Measurements from ENCODE around the gene VPS37C. TPM values are rescaled to one million over a fixed set of nuclear protein-coding genes. Genes with fewer than 3 reads are reported as not detected.

Gene VPS37C
- total RNA-seq, 1 donor from 2014 or later, result 9.9 TPM

DNA sequence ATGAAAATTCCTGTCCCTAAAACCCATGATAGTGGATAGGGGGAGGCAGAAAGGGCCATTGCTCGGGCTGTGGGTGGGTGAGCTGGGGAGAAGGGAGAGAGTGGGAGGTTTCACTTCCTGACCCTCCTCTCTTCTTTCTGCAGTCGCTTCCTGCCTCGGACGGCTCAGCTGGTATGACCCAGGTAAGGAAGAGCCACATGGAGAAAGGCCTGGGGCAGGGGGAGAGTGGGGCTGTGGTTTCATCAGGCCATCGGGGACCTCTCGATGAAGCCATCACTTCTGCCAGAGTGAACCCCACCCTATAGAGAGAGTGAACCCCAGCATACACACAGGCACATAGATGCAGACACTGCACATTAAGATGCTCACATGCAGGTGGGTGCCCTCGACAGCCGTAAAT, 46.3 kb downstream of the VPS37C start:
- no peak overlapping the region for H3K27ac ChIP-seq
- TF ChIP-seq EZH2 (IDR thresholded peaks at IDR 0.05), result no peak
- TF ChIP-seq, protein P1, sequence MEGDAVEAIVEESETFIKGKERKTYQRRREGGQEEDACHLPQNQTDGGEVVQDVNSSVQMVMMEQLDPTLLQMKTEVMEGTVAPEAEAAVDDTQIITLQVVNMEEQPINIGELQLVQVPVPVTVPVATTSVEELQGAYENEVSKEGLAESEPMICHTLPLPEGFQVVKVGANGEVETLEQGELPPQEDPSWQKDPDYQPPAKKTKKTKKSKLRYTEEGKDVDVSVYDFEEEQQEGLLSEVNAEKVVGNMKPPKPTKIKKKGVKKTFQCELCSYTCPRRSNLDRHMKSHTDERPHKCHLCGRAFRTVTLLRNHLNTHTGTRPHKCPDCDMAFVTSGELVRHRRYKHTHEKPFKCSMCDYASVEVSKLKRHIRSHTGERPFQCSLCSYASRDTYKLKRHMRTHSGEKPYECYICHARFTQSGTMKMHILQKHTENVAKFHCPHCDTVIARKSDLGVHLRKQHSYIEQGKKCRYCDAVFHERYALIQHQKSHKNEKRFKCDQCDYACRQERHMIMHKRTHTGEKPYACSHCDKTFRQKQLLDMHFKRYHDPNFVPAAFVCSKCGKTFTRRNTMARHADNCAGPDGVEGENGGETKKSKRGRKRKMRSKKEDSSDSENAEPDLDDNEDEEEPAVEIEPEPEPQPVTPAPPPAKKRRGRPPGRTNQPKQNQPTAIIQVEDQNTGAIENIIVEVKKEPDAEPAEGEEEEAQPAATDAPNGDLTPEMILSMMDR (IDR thresholded peaks at IDR 0.05), result no peak
- TF ChIP-seq EZH2phosphoT487 (IDR thresholded peaks at IDR 0.05), result no peak
- H3K4me1 ChIP-seq, result no peaks in the 10 kb centered on the region
- H3K36me3 ChIP-seq, result no peaks in the 10 kb centered on the region
- H2AFZ ChIP-seq (replicated peaks), result no peak overlapping the region
- H3K4me3 Mint-ChIP-seq, result no peak overlapping the region
- no peaks in the 10 kb centered on the region for H3K27me3 ChIP-seq
- H3K9ac ChIP-seq, result no peak overlapping the region
- DNase-seq (ENCODE audit: low spot score), result no peak
- H3K27me3 Mint-ChIP-seq (ENCODE audit: insufficient read depth, low read depth), result peaks cover 9% of the 10 kb centered on the region
- H3K4me1 Mint-ChIP-seq, result peaks cover 5% of the 10 kb centered on the region
- H3K9me3 ChIP-seq (ENCODE audit: low read depth), result no peaks in the 10 kb centered on the region
- no peaks in the 10 kb centered on the region for H3K9me3 Mint-ChIP-seq
- no peaks in the 10 kb centered on the region for H3K36me3 Mint-ChIP-seq
- no peaks in the 10 kb centered on the region for H3F3A ChIP-seq (ENCODE audit: low read depth)
- no peaks in the 10 kb centered on the region for H3K79me2 ChIP-seq (ENCODE audit: low read depth)
- H4K20me1 ChIP-seq (ENCODE audit: low read depth), result no peaks in the 10 kb centered on the region
- no peak overlapping the region for H3K4me3 ChIP-seq
- H3K27ac Mint-ChIP-seq, result peak overlapping the region; percentile 10
- no peak overlapping the region for H3K4me2 ChIP-seq

DNA sequence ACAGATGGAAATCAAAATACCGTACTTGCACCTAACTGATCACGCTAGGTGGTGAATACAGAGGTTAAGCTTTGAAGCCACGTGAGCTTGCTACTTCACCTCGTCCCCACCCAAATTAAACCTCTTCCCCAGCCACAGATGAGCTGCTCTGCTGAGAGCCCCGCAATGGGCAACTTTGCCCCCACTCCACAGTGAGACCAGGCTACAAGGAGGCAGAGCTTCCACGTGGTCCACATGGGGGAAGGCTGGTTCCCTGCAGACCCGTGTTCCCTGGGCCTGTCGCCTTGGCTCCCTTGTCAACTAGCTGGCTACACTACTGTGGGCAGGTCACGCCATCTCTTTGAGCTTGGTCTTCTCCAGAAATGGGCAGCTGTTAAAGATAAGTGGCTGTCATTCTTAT, 48.0 kb downstream of the VPS37C start:
- Mint-ChIP-seq H3K36me3 (no peaks in the 10 kb centered on the region), H3K4me1 (peaks cover 2% of the 10 kb centered on the region)
- no peak for DNase-seq (ENCODE audit: low spot score)

DNA sequence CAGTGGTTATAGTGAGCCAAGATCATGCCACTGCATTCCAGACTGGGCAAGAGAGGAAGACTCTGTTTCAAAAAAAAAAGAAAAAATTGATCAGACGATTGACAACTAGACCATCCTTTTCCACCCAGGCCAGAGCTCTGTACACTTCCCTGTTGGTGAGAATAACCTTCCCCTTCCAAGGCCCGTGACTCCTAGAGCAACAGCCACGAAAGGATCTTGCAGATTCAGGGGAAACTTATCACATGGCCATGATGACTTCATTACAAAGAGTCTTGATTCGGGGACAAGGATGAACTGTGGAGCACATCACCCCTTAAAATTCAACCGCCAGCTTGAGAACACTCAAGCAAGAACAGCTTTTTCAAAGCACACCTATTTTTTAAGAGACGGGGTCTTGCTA, 48.7 kb downstream of the VPS37C start:
- no peaks in the 10 kb centered on the region for H4K20me1 ChIP-seq (ENCODE audit: low read depth)
- no peak overlapping the region for H3K4me2 ChIP-seq
- no peaks in the 10 kb centered on the region for H3F3A ChIP-seq (ENCODE audit: low read depth)
- no peak for DNase-seq (ENCODE audit: low spot score)
- no peaks in the 10 kb centered on the region for H3K4me1 ChIP-seq
- TF ChIP-seq EZH2phosphoT487 (IDR thresholded peaks at IDR 0.05), result no peak
- TF ChIP-seq, protein P1 (IDR thresholded peaks at IDR 0.05), result no peak
- H3K4me1 Mint-ChIP-seq, result peaks cover 2% of the 10 kb centered on the region
- H3K4me3 ChIP-seq, result no peak overlapping the region
- H3K27me3 ChIP-seq, result no peaks in the 10 kb centered on the region
- no peak overlapping the region for H3K27ac ChIP-seq
- no peak overlapping the region for H3K9ac ChIP-seq
- H3K9me3 Mint-ChIP-seq, result no peaks in the 10 kb centered on the region
- H3K79me2 ChIP-seq (ENCODE audit: low read depth), result no peaks in the 10 kb centered on the region
- H3K27ac Mint-ChIP-seq, result no peak overlapping the region
- H3K4me3 Mint-ChIP-seq, result no peak overlapping the region
- H2AFZ ChIP-seq (replicated peaks), result no peak overlapping the region
- no peaks in the 10 kb centered on the region for H3K36me3 ChIP-seq
- H3K9me3 ChIP-seq (ENCODE audit: low read depth), result no peaks in the 10 kb centered on the region
- H3K27me3 Mint-ChIP-seq (ENCODE audit: insufficient read depth, low read depth), result peaks cover 9% of the 10 kb centered on the region
- H3K36me3 Mint-ChIP-seq, result no peaks in the 10 kb centered on the region

More for the DNA sequence above, 48.0 kb downstream of the VPS37C start:
- TF ChIP-seq, protein P1 (IDR thresholded peaks at IDR 0.05), result no peak
- no peak for TF ChIP-seq EZH2 (IDR thresholded peaks at IDR 0.05)
- TF ChIP-seq EZH2phosphoT487 (IDR thresholded peaks at IDR 0.05), result no peak
- Mint-ChIP-seq H3K27me3 (ENCODE audit: insufficient read depth, low read depth) (peaks cover 9% of the 10 kb centered on the region), H3K9me3 (no peaks in the 10 kb centered on the region), H3K4me3 (no peak overlapping the region), H3K27ac (peak overlapping the region; percentile 83)
- Histone ChIP-seq H3K4me1 (no peaks in the 10 kb centered on the region), H3K9ac (no peak overlapping the region), H3K36me3 (no peaks in the 10 kb centered on the region), H3K27me3 (no peaks in the 10 kb centered on the region), H3F3A (ENCODE audit: low read depth) (no peaks in the 10 kb centered on the region), H3K4me2 (no peak overlapping the region), H4K20me1 (ENCODE audit: low read depth) (no peaks in the 10 kb centered on the region), H3K79me2 (ENCODE audit: low read depth) (no peaks in the 10 kb centered on the region), H3K4me3 (no peak overlapping the region), H3K9me3 (ENCODE audit: low read depth) (no peaks in the 10 kb centered on the region), H2AFZ (replicated peaks) (no peak overlapping the region), H3K27ac (no peak overlapping the region)
